Upper lobe of left lung (tissue), 4 donors: ENCODE results near the gene ADAM30.

ENCODE experiments used
- CTCF ChIP-seq, 6 experiments: fragments of 450-650 bp in 4 of 6; fragments of 200-600 bp in 2 of 6; sonication (generic) in 2 of 6; IDR thresholded peaks; one replicate each; pipeline ENCODE4 v1.5.1; 2016 to 2019; ENCODE audit warnings: antibody characterized with exemption in 6 of 6
- EP300 ChIP-seq, 4 donors: sonication (generic); formaldehyde crosslinking; IDR thresholded peaks; one replicate each; pipeline ENCODE4 v1.5.1; 2017; ENCODE audit warnings: antibody characterized with exemption in 4 of 4, control low read depth in 2 of 4
- POLR2AphosphoS5 ChIP-seq, 2 donors: sonication (generic); formaldehyde crosslinking; IDR thresholded peaks; one replicate each; pipeline ENCODE4 v1.5.1; 2017; ENCODE audit warnings: antibody characterized with exemption in 2 of 2

- TF ChIP-seq CTCF (IDR thresholded peaks at IDR 0.05) = no peak
- no peak for TF ChIP-seq POLR2AphosphoS5 (IDR thresholded peaks at IDR 0.05)
- no peak for TF ChIP-seq EP300 (IDR thresholded peaks at IDR 0.05)
These were observed at the start of gene ADAM30 for GRCh38 chr1:119896303-119896702.
